MG63 (cell line): ENCODE measurements around the gene ATG10. TPM values are rescaled to one million over a fixed set of nuclear protein-coding genes. Genes with fewer than 3 reads are reported as not detected.
"Not testable (repeated sequence)": the region's sequence is repeated elsewhere in the genome, so short reads cannot be mapped to it uniquely, and the experiment has no call there.

Experiments
- DNase-seq: peaks from one replicate; pipeline ENCODE4 v3.0.0-alpha.2; 2020
- H3K27me3 ChIP-seq: fragments of 250-450 bp; sonication (Bioruptor Pico); 2 replicates; pipeline ENCODE4 v1.5.1; 2020; ENCODE audit warnings: mild to moderate bottlenecking, moderate library complexity
- H3K36me3 ChIP-seq: fragments of 250-450 bp; sonication (Bioruptor Pico); 2 replicates; pipeline ENCODE4 v1.5.1; 2020; ENCODE audit warnings: mild to moderate bottlenecking, moderate library complexity
- H3K4me3 ChIP-seq: fragments of 250-450 bp; sonication (Bioruptor Pico); 2 replicates; pipeline ENCODE4 v1.5.1; 2020; ENCODE audit warnings: mild to moderate bottlenecking, moderate library complexity
- H3K9me3 ChIP-seq: fragments of 250-450 bp; sonication (Bioruptor Pico); 2 replicates; pipeline ENCODE4 v1.5.1; 2020; ENCODE audit warnings: mild to moderate bottlenecking, moderate library complexity
- total RNA-seq: library from RNA; depleted of rRNA; stranded (reverse); fragments of >200 nt; shearing (Covaris generic); gene quantifications from 2 replicates; pipeline ENCODE4 v1.2.3, GENCODE V29; 2014; ENCODE audit warnings: low replicate concordance

Gene ATG10
- total RNA-seq, 1 experiment from 2014 or later = 3.1 TPM

DNA sequence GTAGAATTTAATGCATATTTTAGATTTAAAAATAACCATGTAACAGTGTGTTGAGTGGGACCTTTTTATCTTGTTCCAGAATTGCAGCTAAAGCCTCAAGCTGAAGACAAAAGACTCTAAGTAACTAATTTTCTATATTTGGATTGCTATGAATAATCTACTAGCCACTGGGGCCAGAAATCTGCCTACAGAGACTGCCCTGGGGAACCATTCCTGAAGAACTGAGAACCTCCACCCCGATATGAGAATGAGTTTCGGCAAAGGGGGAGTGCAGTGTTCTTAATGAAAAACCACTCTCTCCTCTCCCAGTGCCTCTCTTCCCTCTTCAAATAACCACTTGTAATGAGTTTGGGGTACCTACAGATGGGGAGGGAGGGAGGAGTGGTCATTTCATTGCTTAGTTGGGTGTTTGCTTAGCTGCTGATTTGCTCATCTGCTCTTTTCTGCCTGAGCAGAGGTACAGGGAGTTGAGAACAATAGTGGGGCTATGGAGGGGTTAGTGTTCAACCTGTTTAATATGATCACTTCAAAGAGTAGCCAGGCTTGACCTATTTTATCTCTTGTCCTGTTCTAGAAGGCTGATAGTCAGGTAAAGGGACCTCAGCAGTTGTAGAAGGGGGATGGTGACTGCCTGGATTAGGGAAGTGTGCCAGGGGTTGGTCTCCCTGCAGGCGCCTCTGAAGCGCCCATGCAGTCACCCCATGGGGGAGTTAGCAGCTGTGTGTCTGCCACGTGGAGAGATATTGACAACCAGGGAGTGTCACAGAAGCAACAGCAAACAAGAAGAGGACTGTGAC, 47.7 kb downstream of the ATG10 start:
- H3K9me3 ChIP-seq = peaks cover 3% of the 10 kb centered on the region; the same call in 1 of the 2 replicates
- H3K27me3 ChIP-seq = no peaks in the 10 kb centered on the region
- no peak for DNase-seq
- H3K36me3 ChIP-seq = no peaks in the 10 kb centered on the region
- H3K4me3 ChIP-seq = no peak overlapping the region

- no peaks in the 10 kb centered on the region for H3K9me3 ChIP-seq
- DNase-seq = no peak
Measured at GRCh38 chr5:82022499-82022898, 50.7 kb downstream of the ATG10 start.

DNA sequence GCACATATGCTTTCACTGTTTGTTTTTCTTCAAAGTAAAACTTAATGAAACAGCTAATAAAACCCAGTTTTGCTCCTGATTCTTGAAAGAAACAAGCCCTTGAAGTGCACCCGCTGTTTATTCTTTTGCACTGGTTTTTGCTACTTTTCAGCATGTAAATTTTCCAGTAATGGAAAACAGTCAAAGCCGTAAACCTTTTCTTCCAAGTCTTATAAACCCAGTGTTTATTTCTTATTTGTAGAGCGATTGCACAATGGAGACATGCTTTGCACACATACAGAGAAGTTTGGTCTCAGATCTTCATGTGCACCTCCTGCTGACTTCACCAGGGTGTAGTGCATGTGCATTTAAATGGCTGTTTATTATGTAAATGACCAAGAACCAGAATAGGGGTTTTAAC, 51.8 kb downstream of the ATG10 start:
- no peak for DNase-seq
- Histone ChIP-seq H3K9me3 (no peaks in the 10 kb centered on the region), H3K27me3 (no peaks in the 10 kb centered on the region), H3K4me3 (no peak overlapping the region), H3K36me3 (no peaks in the 10 kb centered on the region)

More at GRCh38 chr5:82022499-82022898, 50.7 kb downstream of the ATG10 start:
- Histone ChIP-seq H3K36me3 (no peaks in the 10 kb centered on the region), H3K27me3 (no peaks in the 10 kb centered on the region), H3K4me3 (no peak overlapping the region)

DNA sequence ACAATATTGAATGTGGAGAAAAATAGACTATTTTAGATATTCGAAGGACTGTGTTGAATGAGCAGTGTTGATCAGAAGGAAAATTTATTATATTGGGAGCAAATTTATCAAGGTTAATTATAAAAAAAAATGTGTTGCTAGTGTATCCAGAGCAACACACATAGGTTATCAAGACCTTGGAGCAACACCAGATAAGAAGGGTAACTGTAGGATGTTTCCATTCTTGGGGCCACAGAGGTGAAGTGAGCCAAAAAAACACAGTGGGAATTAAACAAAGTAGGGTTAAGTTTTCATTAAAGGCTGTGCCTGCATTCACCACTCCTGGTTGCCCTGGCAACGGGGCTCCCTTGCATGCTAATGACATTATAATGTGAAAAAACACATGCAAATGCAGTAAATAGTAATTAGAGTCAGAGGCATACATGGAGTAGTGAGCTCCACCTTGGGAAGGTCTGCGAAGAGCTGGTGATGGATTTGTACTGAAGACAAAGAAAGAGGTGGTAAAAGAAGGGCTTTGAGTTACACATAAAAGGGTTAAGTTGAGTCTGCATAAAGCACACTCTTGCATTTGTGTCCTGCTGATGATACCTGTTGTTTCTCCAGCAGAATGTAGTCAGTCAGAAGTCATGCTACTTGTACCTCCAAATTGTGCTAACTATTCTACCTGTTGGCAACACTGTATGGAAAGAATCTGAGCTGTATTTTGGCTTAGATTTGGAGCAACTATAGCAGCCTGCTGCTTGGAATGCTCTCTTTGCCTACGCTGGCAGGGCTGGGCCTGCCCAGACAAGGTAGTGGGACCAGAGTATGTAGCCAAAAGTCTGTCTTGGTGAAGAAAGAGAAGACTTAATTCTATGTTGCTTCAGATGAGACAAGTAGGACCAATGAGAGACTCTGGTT, 59.6 kb downstream of the ATG10 start:
- Histone ChIP-seq H3K4me3 (no peak overlapping the region), H3K36me3 (no peaks in the 10 kb centered on the region), H3K9me3 (no peaks in the 10 kb centered on the region), H3K27me3 (no peaks in the 10 kb centered on the region)
- DNase-seq = no peak

DNA sequence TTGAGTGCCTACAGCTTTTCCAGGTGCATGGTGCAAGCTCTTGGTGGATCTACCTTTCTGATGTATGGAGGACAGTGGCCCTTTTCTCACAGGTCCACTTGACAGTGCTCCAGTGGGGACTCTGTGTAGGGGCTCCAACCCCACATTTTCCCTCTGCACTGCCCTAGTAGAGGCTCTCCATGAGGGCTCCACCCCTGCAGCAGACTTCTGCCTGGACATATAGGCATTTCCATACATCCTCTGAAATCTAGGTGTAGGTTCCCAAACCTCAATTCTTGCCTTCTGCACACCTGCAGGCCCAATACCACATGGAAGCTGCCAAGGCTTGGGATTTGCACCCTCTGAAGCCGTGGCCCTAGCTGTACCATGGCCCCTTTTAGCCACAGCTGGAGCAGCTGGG, 71.1 kb downstream of the ATG10 start:
- DNase-seq = not testable (repeated sequence)

GRCh38 chr5:82044010-82044409, 72.2 kb downstream of the ATG10 start:
- no peaks in the 10 kb centered on the region for H3K36me3 ChIP-seq
- H3K9me3 ChIP-seq = no peaks in the 10 kb centered on the region; the same call in 1 of the 2 replicates
- H3K4me3 ChIP-seq = no peak overlapping the region
- H3K27me3 ChIP-seq = no peaks in the 10 kb centered on the region
- DNase-seq = no peak

More for the DNA sequence above, 71.1 kb downstream of the ATG10 start:
- H3K9me3 ChIP-seq, H3K4me3 ChIP-seq, H3K27me3 ChIP-seq, H3K36me3 ChIP-seq: not testable (repeated sequence)

- DNase-seq = no peak
- no peak overlapping the region for H3K4me3 ChIP-seq
- H3K27me3 ChIP-seq = no peaks in the 10 kb centered on the region
- no peaks in the 10 kb centered on the region; the same call in 1 of the 2 replicates for H3K9me3 ChIP-seq
- H3K36me3 ChIP-seq = no peaks in the 10 kb centered on the region
Measured at GRCh38 chr5:82045554-82046275, 73.9 kb downstream of the ATG10 start.

GRCh38 chr5:82046276-82046647, 74.4 kb downstream of the ATG10 start:
- DNase-seq = peak; percentile 46
- H3K36me3 ChIP-seq = no peaks in the 10 kb centered on the region

GRCh38 chr5:82050955-82051354, 79.1 kb downstream of the ATG10 start:
- H3K36me3 ChIP-seq = no peaks in the 10 kb centered on the region
- no peaks in the 10 kb centered on the region for H3K27me3 ChIP-seq
- no peak overlapping the region for H3K4me3 ChIP-seq
- H3K9me3 ChIP-seq = no peaks in the 10 kb centered on the region
- no peak for DNase-seq

More at GRCh38 chr5:82046276-82046647, 74.4 kb downstream of the ATG10 start:
- H3K27me3 ChIP-seq = no peaks in the 10 kb centered on the region
- no peaks in the 10 kb centered on the region; the same call in 1 of the 2 replicates for H3K9me3 ChIP-seq
- H3K4me3 ChIP-seq = no peak overlapping the region

- H3K27me3 ChIP-seq = no peaks in the 10 kb centered on the region
- H3K4me3 ChIP-seq = no peak overlapping the region
- no peaks in the 10 kb centered on the region for H3K36me3 ChIP-seq
- H3K9me3 ChIP-seq = no peaks in the 10 kb centered on the region
- DNase-seq = no peak
Measured at GRCh38 chr5:82054004-82054710, 82.3 kb downstream of the ATG10 start.

DNA sequence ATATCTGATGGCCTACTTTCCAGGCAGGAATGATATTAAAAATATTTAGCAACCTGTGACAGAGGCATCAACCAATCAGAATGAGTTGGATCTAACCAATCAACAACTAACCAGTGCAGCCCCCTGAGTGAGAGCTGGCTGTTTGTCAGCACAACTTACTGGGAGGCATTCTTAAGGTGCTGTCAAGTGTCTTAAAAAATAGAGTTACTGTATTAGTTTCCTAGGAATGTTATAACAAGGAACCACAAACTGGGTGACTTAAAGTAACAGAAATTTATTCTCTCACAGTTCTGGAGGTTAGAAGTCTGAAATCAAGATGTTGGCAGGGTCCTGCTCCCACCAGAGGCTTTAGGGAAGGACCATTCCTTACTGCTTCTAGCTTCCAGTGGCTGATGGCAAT, 85.2 kb downstream of the ATG10 start:
- Histone ChIP-seq H3K4me3 (no peak overlapping the region), H3K27me3 (no peaks in the 10 kb centered on the region), H3K9me3 (no peaks in the 10 kb centered on the region), H3K36me3 (no peaks in the 10 kb centered on the region)
- DNase-seq = no peak

DNA sequence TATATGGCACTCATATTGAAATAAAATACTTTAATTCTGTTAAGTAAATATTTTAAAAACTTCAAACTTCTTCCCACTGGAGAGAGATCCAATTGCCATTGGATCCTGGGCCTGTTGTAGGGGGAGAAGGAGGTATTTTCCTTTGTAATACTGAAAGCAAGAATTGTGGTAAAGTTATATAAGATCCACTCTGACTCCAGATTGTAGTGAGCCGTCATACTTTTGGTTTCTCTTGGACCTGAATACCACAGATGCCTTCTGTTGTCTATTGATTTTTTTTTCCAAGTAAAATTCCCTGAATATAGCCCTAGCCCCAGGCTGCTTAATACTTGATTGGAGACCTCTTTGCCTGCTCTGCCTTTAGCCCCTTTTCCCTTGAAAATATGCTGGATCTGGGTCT, 86.9 kb downstream of the ATG10 start:
- no peaks in the 10 kb centered on the region for H3K9me3 ChIP-seq
- no peaks in the 10 kb centered on the region for H3K27me3 ChIP-seq
- no peak for DNase-seq
- H3K36me3 ChIP-seq = no peaks in the 10 kb centered on the region
- no peak overlapping the region for H3K4me3 ChIP-seq

- no peaks in the 10 kb centered on the region for H3K9me3 ChIP-seq
- no peak overlapping the region for H3K4me3 ChIP-seq
- H3K27me3 ChIP-seq = no peaks in the 10 kb centered on the region
- H3K36me3 ChIP-seq = no peaks in the 10 kb centered on the region
- DNase-seq = no peak
Measured at GRCh38 chr5:82066791-82067190, 95.0 kb downstream of the ATG10 start.

DNA sequence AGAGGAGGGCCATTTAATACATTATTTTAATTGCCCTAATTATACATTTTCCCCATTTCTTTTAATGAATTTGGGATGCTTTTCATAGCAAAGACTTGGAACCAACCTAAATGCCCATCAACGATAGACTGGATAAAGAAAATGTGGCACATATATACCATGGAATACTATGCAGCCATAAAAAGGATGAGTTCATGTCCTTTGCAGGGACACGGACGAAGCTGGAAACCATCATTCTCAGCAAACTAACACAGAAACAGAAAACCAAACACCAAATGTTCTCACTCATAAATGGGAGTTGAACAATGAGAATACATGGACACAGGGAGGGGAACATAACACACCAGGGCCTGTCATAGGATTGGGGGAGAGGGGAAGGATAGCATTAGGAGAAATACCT, 96.2 kb downstream of the ATG10 start:
- H3K27me3 ChIP-seq, H3K4me3 ChIP-seq, H3K36me3 ChIP-seq, H3K9me3 ChIP-seq, DNase-seq: not testable (repeated sequence)

DNA sequence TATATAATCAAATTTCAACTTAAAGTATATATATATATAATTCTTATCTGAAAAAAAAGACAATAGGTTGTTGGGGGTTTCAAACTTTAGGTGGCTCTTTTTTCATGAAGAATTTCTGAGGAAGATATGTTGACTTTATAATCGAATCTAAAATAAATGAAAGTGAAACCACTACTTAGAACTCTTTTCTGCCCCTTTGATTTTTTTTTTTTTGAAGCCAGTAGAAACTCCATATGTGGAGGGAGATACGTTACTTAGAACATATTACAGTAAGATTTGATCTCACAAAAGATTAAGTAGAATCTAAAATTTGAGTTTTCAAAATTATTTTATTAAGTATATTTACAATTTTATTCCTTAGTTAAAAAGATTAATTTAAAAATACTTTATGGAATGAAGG, 96.9 kb downstream of the ATG10 start:
- DNase-seq = no peak
- Histone ChIP-seq H3K9me3 (no peaks in the 10 kb centered on the region), H3K4me3 (no peak overlapping the region), H3K36me3 (no peaks in the 10 kb centered on the region), H3K27me3 (no peaks in the 10 kb centered on the region)

GRCh38 chr5:82072138-82072537, 100.3 kb downstream of the ATG10 start:
- Histone ChIP-seq H3K9me3 (no peaks in the 10 kb centered on the region), H3K27me3 (no peaks in the 10 kb centered on the region), H3K4me3 (no peak overlapping the region), H3K36me3 (no peaks in the 10 kb centered on the region)
- no peak for DNase-seq
